CD14-positive monocyte (primary cell): ENCODE results near the gene REL. TPM values are rescaled to one million over a fixed set of nuclear protein-coding genes. Genes with fewer than 3 reads are reported as not detected.

Experiments used
- DNase-seq, 3 donors: peaks; one replicate each; pipeline ENCODE4 v3.0.0-alpha.2; 2011 to 2022
- H2AFZ ChIP-seq: 2 replicates; pipeline ENCODE4 v1.6.0; 2012; ENCODE audit warnings: mild to moderate bottlenecking, low read depth, low read length, inconsistent platforms; ENCODE audit not compliant: insufficient read depth, poor library complexity, severe bottlenecking
- H3K27ac ChIP-seq, 2 donors: 1 replicate in 1 of 2; 2 replicates in 1 of 2; pipeline ENCODE4 v1.5.1; 2012 to 2013; ENCODE audit warnings: low read length in 2 of 2, control low read depth in 1 of 2, inconsistent platforms in 1 of 2, low read depth in 1 of 2, mild to moderate bottlenecking in 1 of 2
- H3K27me3 ChIP-seq, 2 donors: one replicate each; pipeline versions ENCODE4 v1.6.0 to v1.6.1; 2011 to 2013; ENCODE audit warnings: low read length in 2 of 2; ENCODE audit not compliant: control insufficient read depth in 2 of 2, insufficient read depth in 2 of 2
- H3K36me3 ChIP-seq, 2 donors: replicated peaks in 1 of 2; 1 replicate in 1 of 2; 2 replicates in 1 of 2; pipeline versions ENCODE4 v1.5.1 to v1.6.1; 2012 to 2013; ENCODE audit warnings: low read length in 2 of 2, control low read depth in 1 of 2, inconsistent platforms in 1 of 2, mild to moderate bottlenecking in 1 of 2; ENCODE audit not compliant: insufficient read depth in 2 of 2, control insufficient read depth in 1 of 2
- H3K4me1 ChIP-seq, 2 donors: 1 replicate in 1 of 2; 2 replicates in 1 of 2; pipeline versions ENCODE4 v1.5.1 to v1.6.1; 2012 to 2013; ENCODE audit warnings: low read length in 2 of 2, control low read depth in 1 of 2, inconsistent platforms in 1 of 2, mild to moderate bottlenecking in 1 of 2, moderate library complexity in 1 of 2; ENCODE audit not compliant: insufficient read depth in 2 of 2, control insufficient read depth in 1 of 2
- H3K4me2 ChIP-seq: replicated peaks from 2 replicates; pipeline ENCODE3; 2012; ENCODE audit warnings: low read length, moderate library complexity, mild to moderate bottlenecking; ENCODE audit not compliant: poor library complexity, severe bottlenecking; ENCODE audit errors: extremely low read depth
- H3K4me3 ChIP-seq, 3 experiments: fragments of 200-600 bp in 1 of 3; sonication (generic) in 1 of 3; replicated peaks in 1 of 3; 1 replicate in 2 of 3; 2 replicates in 1 of 3; pipeline ENCODE4 v1.5.1; 2011 to 2013; ENCODE audit warnings: low read length in 3 of 3, mild to moderate bottlenecking in 3 of 3, control low read depth in 2 of 3, low read depth in 2 of 3, inconsistent platforms in 1 of 3, moderate library complexity in 1 of 3
- H3K79me2 ChIP-seq: 2 replicates; pipeline ENCODE4 v1.6.0; 2012; ENCODE audit warnings: mild to moderate bottlenecking, control low read depth, inconsistent platforms, low read length, moderate library complexity; ENCODE audit not compliant: insufficient read depth
- H3K9ac ChIP-seq: 2 replicates; pipeline ENCODE4 v1.6.0; 2017; ENCODE audit warnings: low read length, mild to moderate bottlenecking; ENCODE audit not compliant: insufficient read depth, poor library complexity, severe bottlenecking
- H3K9me3 ChIP-seq, 2 donors: replicated peaks in 1 of 2; 1 replicate in 1 of 2; 2 replicates in 1 of 2; pipeline versions ENCODE4 v1.5.1 to v1.6.1; 2012 to 2013; ENCODE audit warnings: low read length in 2 of 2, control low read depth in 1 of 2; ENCODE audit not compliant: control insufficient read depth in 1 of 2, insufficient read depth in 1 of 2
- H4K20me1 ChIP-seq: 2 replicates; pipeline ENCODE4 v1.6.0; 2012; ENCODE audit warnings: mild to moderate bottlenecking, low read length, control low read depth, moderate library complexity; ENCODE audit not compliant: insufficient read depth
- H3K27ac Mint-ChIP-seq, 7 donors: one replicate each; pipeline ENCODE4 v1.8.0; 2020; ENCODE audit warnings: mild to moderate bottlenecking in 7 of 7, mixed read lengths in 7 of 7, moderate library complexity in 6 of 7, inconsistent platforms in 2 of 7
- H3K27me3 Mint-ChIP-seq, 3 donors: one replicate each; pipeline ENCODE4 v1.8.0; 2021 to 2022; ENCODE audit warnings: low read depth in 3 of 3, mild to moderate bottlenecking in 3 of 3, mixed read lengths in 3 of 3, moderate library complexity in 3 of 3, inconsistent platforms in 1 of 3
- H3K36me3 Mint-ChIP-seq, 2 donors: one replicate each; pipeline ENCODE4 v1.8.0; 2020; ENCODE audit warnings: mixed read lengths in 2 of 2, inconsistent platforms in 1 of 2, mild to moderate bottlenecking in 1 of 2
- H3K4me1 Mint-ChIP-seq: one replicate; pipeline ENCODE4 v1.8.0; 2020; ENCODE audit warnings: mild to moderate bottlenecking, mixed read lengths
- H3K4me3 Mint-ChIP-seq, 2 donors: one replicate each; pipeline ENCODE4 v1.8.0; 2020; ENCODE audit warnings: mild to moderate bottlenecking in 2 of 2, mixed read lengths in 2 of 2, moderate library complexity in 1 of 2
- H3K9me3 Mint-ChIP-seq, 7 donors: one replicate each; pipeline ENCODE4 v1.8.0; 2020 to 2022; ENCODE audit warnings: mixed read lengths in 7 of 7, mild to moderate bottlenecking in 6 of 7, moderate library complexity in 6 of 7, inconsistent platforms in 2 of 7
- CTCF ChIP-seq: fragments of 200-600 bp; IDR thresholded peaks from one replicate; pipeline ENCODE4 v1.8.0; 2022; ENCODE audit warnings: antibody characterized with exemption, mild to moderate bottlenecking
- WGBS: methylation state at CpG from one replicate; pipeline ENCODE4 v1.1.5; 2013; ENCODE audit warnings: missing lambda C conversion rate; ENCODE audit not compliant: insufficient coverage; 5-methylcytosine and 5-hydroxymethylcytosine counted together
- intact Hi-C, 2 donors: fragments of 100-400 bp; cut with micrococcal nuclease; formaldehyde crosslinking; loops; one replicate each; pipeline versions ENCODE4 v1.15.0 to v1.15.1; 2023
- polyA plus RNA-seq, 3 donors: library from polyadenylated mRNA; depleted of rRNA in 1 of 3; unstranded in 2 of 3; stranded (reverse) in 1 of 3; fragments of 300-500 nt in 2 of 3; fragments of >200 nt in 1 of 3; fragmentation: Illumina TruSeq in 2 of 3; gene quantifications; 1 replicate in 2 of 3; 2 replicates in 1 of 3; pipeline ENCODE4 v1.2.3, GENCODE V29; 2012 to 2021

Gene REL
- polyA plus RNA-seq, 3 donors: 18.3 to 34.3 (median 20.3) TPM

DNA sequence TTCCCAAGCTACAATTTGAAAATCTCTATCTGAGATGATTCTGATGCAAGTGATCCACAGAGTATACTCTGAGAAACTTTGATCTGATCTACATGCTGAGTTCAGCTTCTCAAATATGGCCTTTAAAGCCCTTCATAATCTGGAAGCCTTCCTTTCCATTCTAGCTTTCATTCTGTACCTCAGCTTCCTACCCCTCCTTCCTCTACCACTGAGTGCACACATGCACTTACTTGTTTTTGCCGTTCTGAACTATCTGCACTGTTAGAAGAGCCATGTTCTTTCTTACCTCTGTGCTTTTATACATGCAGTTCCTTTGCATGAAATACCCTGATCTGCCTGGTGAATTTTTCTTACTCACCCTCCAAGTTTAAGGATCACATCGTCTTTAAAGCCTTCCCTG is 25.0 kb downstream of the REL start:
- H3K4me3 ChIP-seq: no peak overlapping the region
- H2AFZ ChIP-seq: no peak overlapping the region
- DNase-seq: no peak
- H3K36me3 ChIP-seq: peaks cover 64 to 92% of the 10 kb centered on the region in 2 donors
- no peak overlapping the region for H3K4me2 ChIP-seq
- Mint-ChIP-seq H3K36me3 (peaks cover 56 to 88% of the 10 kb centered on the region in 2 donors), H3K4me1 (no peaks in the 10 kb centered on the region), H3K9me3 (no peaks in the 10 kb centered on the region), H3K27me3 (no peaks in the 10 kb centered on the region), H3K4me3 (no peak overlapping the region), H3K27ac (peak overlapping the region in 1 of 7 donors; percentile 74)
- H3K79me2 ChIP-seq: peaks cover 44% of the 10 kb centered on the region
- TF ChIP-seq CTCF: no peak
- intact Hi-C loops: no loop called here
- no peaks in the 10 kb centered on the region for H3K9me3 ChIP-seq
- peaks cover 98% of the 10 kb centered on the region for H4K20me1 ChIP-seq
- no peaks in the 10 kb centered on the region for H3K27me3 ChIP-seq
- H3K27ac ChIP-seq: no peak overlapping the region
- WGBS: 100% methylated on average over 1 of the region's 2 CpGs
- no peak overlapping the region for H3K9ac ChIP-seq
- H3K4me1 ChIP-seq: no peaks in the 10 kb centered on the region

- H3K9me3 Mint-ChIP-seq: no peaks in the 10 kb centered on the region
- TF ChIP-seq CTCF: no peak
- H3K27ac ChIP-seq: no peak overlapping the region
- intact Hi-C loops: no loop called here
- H3K4me3 Mint-ChIP-seq: no peak overlapping the region
- H3K79me2 ChIP-seq: peaks cover 38% of the 10 kb centered on the region
- H2AFZ ChIP-seq: no peak overlapping the region
- H3K4me3 ChIP-seq: no peak overlapping the region
- H3K27me3 Mint-ChIP-seq: no peaks in the 10 kb centered on the region
- WGBS: 94% methylated on average over 3 of the region's 8 CpGs
- H3K27ac Mint-ChIP-seq: peak overlapping the region in 1 of 7 donors; percentile 8
- no peak for DNase-seq
- no peaks in the 10 kb centered on the region for H3K4me1 Mint-ChIP-seq
- H3K4me1 ChIP-seq: no peaks in the 10 kb centered on the region
- H3K27me3 ChIP-seq: no peaks in the 10 kb centered on the region
- H3K36me3 ChIP-seq: peaks cover 56 to 90% of the 10 kb centered on the region in 2 donors
- H3K36me3 Mint-ChIP-seq: peaks cover 51 to 82% of the 10 kb centered on the region in 2 donors
- peaks cover 98% of the 10 kb centered on the region for H4K20me1 ChIP-seq
- H3K9me3 ChIP-seq: no peaks in the 10 kb centered on the region
- H3K9ac ChIP-seq: no peak overlapping the region
- H3K4me2 ChIP-seq: no peak overlapping the region
Observed at GRCh38 chr2:60907329-60907728, 26.0 kb downstream of the REL start.
